K562 (cell line): ENCODE results near the gene LRRC8C. TPM values are rescaled to one million over a fixed set of nuclear protein-coding genes. Genes with fewer than 3 reads are reported as not detected.

Experiments
- AFF1 ChIP-seq, 2 experiments: fragments of 450-650 bp; IDR thresholded peaks; 2 replicates each; pipeline ENCODE4 v1.6.1; 2018; ENCODE audit warnings: mild to moderate bottlenecking in 2 of 2, low read depth in 1 of 2; ENCODE audit not compliant: partially characterized antibody in 2 of 2
- CCNT2 ChIP-seq: IDR thresholded peaks from 2 replicates; pipeline ENCODE4 v1.6.1; 2011; ENCODE audit warnings: borderline replicate concordance, low read depth, mild to moderate bottlenecking, moderate library complexity, mixed read lengths, low read length; ENCODE audit not compliant: insufficient read length; ENCODE audit errors: extremely low read depth
- CREBBP ChIP-seq: IDR thresholded peaks from one replicate; pipeline ENCODE4 v1.6.1; 2012; ENCODE audit warnings: low read depth, mild to moderate bottlenecking, control low read depth, inconsistent platforms, low read length
- ERF ChIP-seq: fragments of 450-650 bp; formaldehyde crosslinking; IDR thresholded peaks from 2 replicates; pipeline ENCODE4 v1.4.0; 2020; ENCODE audit warnings: mild to moderate bottlenecking, mixed read lengths
- ETV1 ChIP-seq: fragments of 450-650 bp; conservative IDR thresholded peaks from 2 replicates; pipeline ENCODE4 v1.6.1; 2016; ENCODE audit warnings: missing genetic modification characterization, control low read depth, low read depth, missing compliant biosample characterization
- GABPB1 ChIP-seq: sonication (generic); formaldehyde crosslinking; IDR thresholded peaks from 2 replicates; pipeline ENCODE4 v1.8.0; 2022; ENCODE audit warnings: mild to moderate bottlenecking, missing genetic modification reagents
- GATA2 ChIP-seq: sonication (generic); formaldehyde crosslinking; IDR thresholded peaks from 2 replicates; pipeline ENCODE4 v1.4.0; 2020; ENCODE audit warnings: mild to moderate bottlenecking, missing genetic modification reagents
- KAT7 ChIP-seq: sonication (generic); formaldehyde crosslinking; IDR thresholded peaks from 2 replicates; pipeline ENCODE4 v1.8.0; 2022; ENCODE audit warnings: missing genetic modification reagents, mild to moderate bottlenecking, borderline replicate concordance
- KDM2B ChIP-seq: fragments of 250-450 bp; sonication (Bioruptor Pico); IDR thresholded peaks from 2 replicates; pipeline ENCODE4 v1.8.0; 2021; ENCODE audit warnings: mild to moderate bottlenecking, moderate library complexity
- KDM5B ChIP-seq: fragments of 200-600 bp; sonication (generic); IDR thresholded peaks from 2 replicates; pipeline ENCODE4 v1.6.1; 2012; ENCODE audit warnings: low read depth, mild to moderate bottlenecking, moderate library complexity, low read length, control low read depth, inconsistent platforms; ENCODE audit not compliant: insufficient replicate concordance
- L3MBTL2 ChIP-seq: fragments of 450-650 bp; IDR thresholded peaks from 2 replicates; pipeline ENCODE4 v1.6.1; 2016; ENCODE audit warnings: mild to moderate bottlenecking, moderate library complexity
- PHF20 ChIP-seq: fragments of 450-650 bp; IDR thresholded peaks from 2 replicates; pipeline ENCODE4 v1.6.1; 2018; ENCODE audit not compliant: partially characterized antibody
- PHF21A ChIP-seq: fragments of 450-650 bp; IDR thresholded peaks from 2 replicates; pipeline ENCODE4 v1.6.1; 2017; ENCODE audit warnings: low read depth, borderline replicate concordance
- PHF8 ChIP-seq: fragments of 200-600 bp; sonication (generic); IDR thresholded peaks from 2 replicates; pipeline ENCODE4 v1.6.1; 2012; ENCODE audit warnings: mixed run types, mild to moderate bottlenecking, inconsistent platforms, low read length, moderate library complexity, borderline replicate concordance
- RBBP5 ChIP-seq: fragments of 200-600 bp; sonication (generic); IDR thresholded peaks from 2 replicates; pipeline ENCODE4 v1.6.1; 2012; ENCODE audit warnings: borderline replicate concordance, mild to moderate bottlenecking, low read length, control low read depth, inconsistent platforms; ENCODE audit not compliant: insufficient read depth, poor library complexity, severe bottlenecking
- RBFOX2 ChIP-seq: fragments of 200-400 bp; formaldehyde crosslinking; IDR thresholded peaks from 2 replicates; pipeline ENCODE4 v1.6.1; 2017; ENCODE audit warnings: low read depth, mild to moderate bottlenecking, low read length, moderate library complexity
- SAP30 ChIP-seq: fragments of 200-600 bp; sonication (generic); IDR thresholded peaks from 2 replicates; pipeline ENCODE4 v1.6.1; 2012; ENCODE audit warnings: borderline replicate concordance, low read depth, mild to moderate bottlenecking, moderate library complexity, low read length, control low read depth, inconsistent platforms; ENCODE audit not compliant: insufficient read depth, poor library complexity, severe bottlenecking
- SIX5 ChIP-seq, 2 experiments: IDR thresholded peaks; 2 replicates each; pipeline ENCODE4 v1.6.1; 2011; ENCODE audit warnings: low read length in 2 of 2, borderline replicate concordance in 1 of 2, low read depth in 1 of 2, mild to moderate bottlenecking in 1 of 2, moderate library complexity in 1 of 2; ENCODE audit not compliant: insufficient read depth in 1 of 2
- TSC22D4 ChIP-seq: fragments of 450-650 bp; IDR thresholded peaks from 2 replicates; pipeline ENCODE4 v1.6.1; 2016; ENCODE audit warnings: missing genetic modification characterization, missing biosample characterization, control low read depth
- VEZF1 ChIP-seq: fragments of 200-800 bp; sonication (Bioruptor generic); IDR thresholded peaks from 2 replicates; pipeline ENCODE4 v1.6.1; 2017; ENCODE audit warnings: missing genetic modification characterization, missing compliant biosample characterization
- ZNF12 ChIP-seq: sonication (generic); formaldehyde crosslinking; IDR thresholded peaks from 2 replicates; pipeline ENCODE4 v1.4.0; 2020; ENCODE audit warnings: mild to moderate bottlenecking, missing genetic modification reagents
- ZNF77 ChIP-seq: fragments of 250-450 bp; sonication (Bioruptor Pico); IDR thresholded peaks from 2 replicates; pipeline ENCODE4 v1.5.0; 2020
- polyA plus RNA-seq, 8 experiments: library from polyadenylated mRNA; depleted of rRNA in 4 of 8; stranded (reverse) in 5 of 8; unstranded in 3 of 8; fragments of >200 nt; fragmentation: Nextera tagmentation in 2 of 8; fragmentation: Illumina TruSeq in 1 of 8; extraction: Ambion mirVana in 2 of 8; extraction: Trizol in 1 of 8; gene quantifications; 2 replicates each; pipeline versions ENCODE4 v1.2.1 to v1.2.3, GENCODE V29; 2011 to 2014; ENCODE audit warnings: inconsistent platforms in 1 of 8, missing spikeins in 1 of 8
- total RNA-seq, 7 experiments: library from RNA; depleted of rRNA in 6 of 7; stranded (reverse); fragments of >200 nt in 6 of 7; fragmentation: Illumina TruSeq in 2 of 7; extraction: Trizol in 2 of 7; gene quantifications; 2 replicates each; pipeline versions ENCODE4 v1.2.1 to v1.2.3, GENCODE V29; 2011 to 2021; ENCODE audit warnings: low replicate concordance in 1 of 7

LRRC8C gene
- total and polyA plus RNA-seq, 9 of the 15 experiments (the other 6 are each of a cell fraction or from before 2014, with no cell fraction given) = 1.00 to 12.5 (median 4.5) TPM

GRCh38 chr1:89633248-89633799 is 404 bp downstream of the LRRC8C start (continued):
- TF ChIP-seq KAT7 (CRISPR knock-in tag) = peak; percentile 88; the same call in 1 of the 2 replicates
- peak; percentile 30 for TF ChIP-seq SAP30
- peak; percentile 72 for TF ChIP-seq VEZF1 (CRISPR knock-in tag)
- TF ChIP-seq GATA2 = no peak
- TF ChIP-seq TSC22D4 (tag) = no peak
- TF ChIP-seq ZNF12 = peak; percentile 66; the same call in 1 of the 2 replicates
- peak; percentile 26; the same call in 1 of the 2 replicates for TF ChIP-seq L3MBTL2
- TF ChIP-seq KDM5B = peak; percentile 64
- TF ChIP-seq CCNT2 = peak; percentile 47
- TF ChIP-seq ZNF77 (CRISPR knock-in tag) = no peak
- TF ChIP-seq KDM2B (CRISPR knock-in tag) = peak; percentile 88
- TF ChIP-seq ERF (CRISPR knock-in tag) = no peak
- TF ChIP-seq ETV1 (tag) = no peak
- no peak for TF ChIP-seq SIX5 (IDR thresholded peaks at IDR 0.05; ENCODE audit: borderline replicate concordance in 1 of 2, insufficient read depth in 1 of 2, low read depth in 1 of 2, low read length in 2 of 2)
- no peak for TF ChIP-seq CREBBP
- TF ChIP-seq RBFOX2 = peak; percentile 71
- TF ChIP-seq AFF1 (IDR thresholded peaks at IDR 0.05; ENCODE audit: low read depth in 1 of 2, partially characterized antibody in 2 of 2) = no peak
- TF ChIP-seq PHF20 = peak; percentile 43
- peak; percentile 56; the same call in 1 of the 2 replicates for TF ChIP-seq GABPB1
- TF ChIP-seq PHF8 = peak; percentile 71; the same call in 1 of the 2 replicates
- TF ChIP-seq RBBP5 = peak; percentile 87
- no peak for TF ChIP-seq PHF21A
